Esophagus muscularis mucosa (tissue), 4 donors: ENCODE data around the gene APOBEC4.

ENCODE experiments used
- EP300 ChIP-seq: sonication (generic); formaldehyde crosslinking; IDR thresholded peaks from one replicate; pipeline ENCODE4 v1.6.1; 2017; ENCODE audit warnings: antibody characterized with exemption
- POLR2A ChIP-seq: fragments of 450-650 bp; IDR thresholded peaks from one replicate; pipeline ENCODE4 v1.6.1; 2017; ENCODE audit warnings: antibody characterized with exemption, moderate library complexity, mild to moderate bottlenecking, low read depth
- TF ChIP-seq, protein P1 (sequence below), 3 experiments: fragments of 200-600 bp in 2 of 3; fragments of 450-650 bp in 1 of 3; sonication (generic) in 2 of 3; IDR thresholded peaks; one replicate each; pipeline ENCODE4 v1.5.1; 2017 to 2019; ENCODE audit warnings: antibody characterized with exemption in 3 of 3, mild to moderate bottlenecking in 2 of 3, moderate library complexity in 1 of 3

DNA sequence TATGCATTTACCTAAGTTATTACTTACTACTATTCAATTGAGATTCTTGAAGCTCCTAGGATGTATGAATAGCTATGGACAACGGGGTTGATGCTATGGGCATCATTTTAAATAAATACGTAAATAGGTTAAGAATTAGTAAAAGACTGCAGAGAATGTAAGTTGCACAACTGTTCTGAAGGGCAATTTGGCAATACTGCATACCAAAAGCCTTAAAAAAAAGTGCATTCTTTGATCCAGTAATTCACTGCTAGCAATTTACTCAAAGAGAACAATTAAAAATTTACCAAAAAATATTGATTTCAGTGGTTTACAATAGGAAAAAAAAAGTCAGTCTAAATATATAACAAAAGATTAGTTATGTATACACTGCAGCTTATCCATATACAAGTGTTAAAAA, 21.0 kb downstream of the APOBEC4 start:
- TF ChIP-seq, protein P1, sequence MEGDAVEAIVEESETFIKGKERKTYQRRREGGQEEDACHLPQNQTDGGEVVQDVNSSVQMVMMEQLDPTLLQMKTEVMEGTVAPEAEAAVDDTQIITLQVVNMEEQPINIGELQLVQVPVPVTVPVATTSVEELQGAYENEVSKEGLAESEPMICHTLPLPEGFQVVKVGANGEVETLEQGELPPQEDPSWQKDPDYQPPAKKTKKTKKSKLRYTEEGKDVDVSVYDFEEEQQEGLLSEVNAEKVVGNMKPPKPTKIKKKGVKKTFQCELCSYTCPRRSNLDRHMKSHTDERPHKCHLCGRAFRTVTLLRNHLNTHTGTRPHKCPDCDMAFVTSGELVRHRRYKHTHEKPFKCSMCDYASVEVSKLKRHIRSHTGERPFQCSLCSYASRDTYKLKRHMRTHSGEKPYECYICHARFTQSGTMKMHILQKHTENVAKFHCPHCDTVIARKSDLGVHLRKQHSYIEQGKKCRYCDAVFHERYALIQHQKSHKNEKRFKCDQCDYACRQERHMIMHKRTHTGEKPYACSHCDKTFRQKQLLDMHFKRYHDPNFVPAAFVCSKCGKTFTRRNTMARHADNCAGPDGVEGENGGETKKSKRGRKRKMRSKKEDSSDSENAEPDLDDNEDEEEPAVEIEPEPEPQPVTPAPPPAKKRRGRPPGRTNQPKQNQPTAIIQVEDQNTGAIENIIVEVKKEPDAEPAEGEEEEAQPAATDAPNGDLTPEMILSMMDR (IDR thresholded peaks at IDR 0.05) = no peak
- TF ChIP-seq EP300 (no peak), POLR2A (no peak)
